Right atrium auricular region (tissue), 2 donors: ENCODE data around the gene BRD4. TPM values are rescaled to one million over a fixed set of nuclear protein-coding genes. Genes with fewer than 3 reads are reported as not detected.

Experiments
- DNase-seq: peaks from one replicate; pipeline ENCODE4 v3.0.0-alpha.2; 2019; ENCODE audit warnings: low spot score
- H3K27ac ChIP-seq, 2 donors: fragments of 200-600 bp; sonication (generic); 1 replicate in 1 of 2; 2 replicates in 1 of 2; pipeline ENCODE4 v1.5.1; 2016 to 2019
- H3K27me3 ChIP-seq, 2 donors: fragments of 200-600 bp; sonication (generic); one replicate each; pipeline versions ENCODE4 v1.5.1 to v1.6.0; 2017 to 2019
- H3K36me3 ChIP-seq: fragments of 200-600 bp; sonication (generic); one replicate; pipeline ENCODE4 v1.5.1; 2016
- H3K4me1 ChIP-seq, 2 donors: fragments of 200-600 bp; sonication (generic); one replicate each; pipeline versions ENCODE4 v1.5.1 to v1.6.0; 2017 to 2019
- H3K4me3 ChIP-seq, 2 donors: fragments of 200-600 bp; sonication (generic); 1 replicate in 1 of 2; 2 replicates in 1 of 2; pipeline ENCODE4 v1.5.1; 2017 to 2019; ENCODE audit warnings: mild to moderate bottlenecking in 1 of 2, moderate library complexity in 1 of 2
- H3K9me3 ChIP-seq, 2 donors: fragments of 200-600 bp; sonication (generic); one replicate each; pipeline ENCODE4 v1.5.1; 2019
- CTCF ChIP-seq, 2 donors: fragments of 200-600 bp; sonication (generic); IDR thresholded peaks; one replicate each; pipeline ENCODE4 v1.5.1; 2019; ENCODE audit warnings: antibody characterized with exemption in 2 of 2
- total RNA-seq, 2 donors: library from RNA; depleted of rRNA; stranded (reverse); fragments of >200 nt; gene quantifications; one replicate each; pipeline ENCODE4 v1.1.0, GENCODE V29; 2016

Gene BRD4
- total RNA-seq, 2 donors from 2014 or later = 23.6 to 41.0 TPM

GRCh38 chr19:15331419-15332310 is 674 bp downstream of the BRD4 start:
- Histone ChIP-seq H3K27ac (peak overlapping the region; percentile 88), H3K27me3 (no peaks in the 10 kb centered on the region), H3K4me3 (peak overlapping the region; percentile 79 to 97), H3K4me1 (peaks cover 0 to 71% of the 10 kb centered on the region in 2 donors), H3K9me3 (no peaks in the 10 kb centered on the region), H3K36me3 (no peaks in the 10 kb centered on the region)
- no peak for DNase-seq
- no peak for TF ChIP-seq CTCF (IDR thresholded peaks at IDR 0.05)

GRCh38 chr19:15330801-15331418 is 1.4 kb downstream of the BRD4 start:
- H3K27me3 ChIP-seq = no peaks in the 10 kb centered on the region
- TF ChIP-seq CTCF (IDR thresholded peaks at IDR 0.05) = no peak
- H3K4me1 ChIP-seq = peaks cover 0 to 71% of the 10 kb centered on the region in 2 donors
- no peaks in the 10 kb centered on the region for H3K9me3 ChIP-seq
- H3K4me3 ChIP-seq = peak overlapping the region; percentile 79 to 97
- no peaks in the 10 kb centered on the region for H3K36me3 ChIP-seq
- H3K27ac ChIP-seq = peak overlapping the region; percentile 88
- DNase-seq = no peak

GRCh38 chr19:15328312-15328711 is 4.0 kb downstream of the BRD4 start:
- Histone ChIP-seq H3K27me3 (no peaks in the 10 kb centered on the region), H3K9me3 (no peaks in the 10 kb centered on the region), H3K4me1 (peaks cover 0 to 85% of the 10 kb centered on the region in 2 donors), H3K27ac (no peak overlapping the region), H3K36me3 (no peaks in the 10 kb centered on the region), H3K4me3 (no peak overlapping the region)
- DNase-seq = no peak
- TF ChIP-seq CTCF (IDR thresholded peaks at IDR 0.05) = no peak

- no peak overlapping the region for H3K4me3 ChIP-seq
- no peaks in the 10 kb centered on the region for H3K9me3 ChIP-seq
- H3K27ac ChIP-seq = peak overlapping the region; percentile 49 to 66
- no peak for TF ChIP-seq CTCF (IDR thresholded peaks at IDR 0.05)
- no peaks in the 10 kb centered on the region for H3K36me3 ChIP-seq
- peaks cover 0 to 98% of the 10 kb centered on the region in 2 donors for H3K4me1 ChIP-seq
- DNase-seq = no peak
- H3K27me3 ChIP-seq = no peaks in the 10 kb centered on the region
These were observed 7.4 kb downstream of the BRD4 start for GRCh38 chr19:15324791-15325519.

- no peak overlapping the region for H3K4me3 ChIP-seq
- H3K27me3 ChIP-seq = no peaks in the 10 kb centered on the region
- peak overlapping the region; percentile 49 to 66 for H3K27ac ChIP-seq
- H3K9me3 ChIP-seq = no peaks in the 10 kb centered on the region
- no peak for TF ChIP-seq CTCF (IDR thresholded peaks at IDR 0.05)
- DNase-seq = peak; percentile 67
- no peaks in the 10 kb centered on the region for H3K36me3 ChIP-seq
- peaks cover 0 to 98% of the 10 kb centered on the region in 2 donors for H3K4me1 ChIP-seq
These were observed 8.7 kb downstream of the BRD4 start for GRCh38 chr19:15323496-15324235.
